ENCODE results near the gene RPS17.
"Not testable (repeated sequence)": the region's sequence is repeated elsewhere in the genome, so short reads cannot be mapped to it uniquely, and the experiment has no call there.

- TF ChIP-seq CTCF (IDR thresholded peaks at IDR 0.05); E2F4 (CRISPR knock-in tag; IDR thresholded peaks at IDR 0.05; ENCODE audit: borderline replicate concordance, low read depth); ESRRA (CRISPR knock-in tag; IDR thresholded peaks at IDR 0.05; ENCODE audit: borderline replicate concordance); MXD4 (CRISPR knock-in tag; IDR thresholded peaks at IDR 0.05; ENCODE audit: borderline replicate concordance); TP53 (CRISPR knock-in tag; IDR thresholded peaks at IDR 0.05); NR2C2 (CRISPR knock-in tag; IDR thresholded peaks at IDR 0.05); ZNF423 (CRISPR knock-in tag; IDR thresholded peaks at IDR 0.05); CREB1 (CRISPR knock-in tag; IDR thresholded peaks at IDR 0.05); ZNF416 (CRISPR knock-in tag; IDR thresholded peaks at IDR 0.05): not testable (repeated sequence)
Observed at GRCh38 chr15:82534457-82534861, 5.8 kb downstream of the RPS17 start.

Measured in WTC11 (cell line).